HAP-1 (cell line): ENCODE measurements around the gene SNX7.

Source experiments
- DNase-seq, 2 experiments: peaks; one replicate each; pipeline ENCODE4 v3.0.0-alpha.2; 2016 to 2020; ENCODE audit warnings: low spot score in 2 of 2
- H3K27me3 ChIP-seq: fragments of 250-450 bp; sonication (Bioruptor Pico); 2 replicates; pipeline ENCODE4 v1.5.1; 2020; ENCODE audit warnings: low read depth, mild to moderate bottlenecking, moderate library complexity
- H3K36me3 ChIP-seq: fragments of 250-450 bp; sonication (Bioruptor Pico); replicated peaks from 2 replicates; pipeline ENCODE4 v1.5.1; 2020; ENCODE audit warnings: mild to moderate bottlenecking
- H3K4me1 ChIP-seq: fragments of 250-450 bp; sonication (Bioruptor Pico); 2 replicates; pipeline ENCODE4 v1.5.1; 2020; ENCODE audit warnings: mild to moderate bottlenecking
- H3K4me3 ChIP-seq: fragments of 250-450 bp; sonication (Bioruptor Pico); 2 replicates; pipeline ENCODE4 v1.5.1; 2020; ENCODE audit warnings: mild to moderate bottlenecking, moderate library complexity
- H3K9me3 ChIP-seq: fragments of 250-450 bp; sonication (Bioruptor Pico); 2 replicates; pipeline ENCODE4 v1.5.1; 2020; ENCODE audit warnings: mild to moderate bottlenecking, moderate library complexity
- in situ Hi-C: fragments of 300-500 bp; cut with MboI; formaldehyde crosslinking; loops from 3 replicates; pipeline ENCODE4 v1.14.3; 2020; ENCODE audit warnings: low sequenced_read_pairs, inconsistent platforms, mixed read lengths

Gene SNX7

GRCh38 chr1:98661544-98662355, at the start of gene SNX7:
TSS of gene SNX7 (plus strand) at chr1:98661721. CDS start at chr1:98661732, 11 bp downstream.
- H3K4me3 ChIP-seq: peak within 1 kb of the TSS; percentile 50

DNA sequence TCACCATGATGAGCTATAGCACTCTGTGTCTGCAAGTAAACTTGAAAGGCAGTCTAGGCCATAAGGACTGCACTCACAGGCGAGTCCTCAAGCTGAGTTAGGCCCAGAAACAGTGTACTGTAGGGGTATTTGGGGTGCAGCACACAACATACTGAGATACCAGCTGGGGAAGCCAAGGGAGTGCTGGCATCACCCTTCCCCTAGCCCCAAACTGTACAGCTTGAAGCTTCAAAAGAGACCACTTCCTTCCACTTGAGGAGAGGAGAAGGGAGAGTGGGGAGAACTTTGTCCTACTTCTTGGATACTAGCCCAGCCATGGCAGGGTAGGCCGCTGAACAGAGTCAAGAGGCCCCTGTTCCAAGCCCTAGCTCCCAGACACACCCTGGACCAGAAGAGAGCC, 24.2 kb upstream of the SNX7 start:
- no peaks in the 10 kb centered on the region for H3K36me3 ChIP-seq
- no peaks in the 10 kb centered on the region for H3K9me3 ChIP-seq
- in situ Hi-C loops: no loop called here
- H3K27me3 ChIP-seq: peaks cover 8% of the 10 kb centered on the region; the same call in 1 of the 2 replicates
- H3K4me1 ChIP-seq: no peaks in the 10 kb centered on the region
- no peak overlapping the region for H3K4me3 ChIP-seq
- no peak for DNase-seq

More at GRCh38 chr1:98661544-98662355, at the start of gene SNX7:
- in situ Hi-C loops: no loop called here
- H3K4me1 ChIP-seq: no peaks in the 10 kb centered on the region
- H3K9me3 ChIP-seq: no peaks in the 10 kb centered on the region
- DNase-seq: peak; percentile 51 to 84
- no peaks in the 10 kb centered on the region for H3K27me3 ChIP-seq
- no peaks in the 10 kb centered on the region for H3K36me3 ChIP-seq

GRCh38 chr1:98638185-98638584, 23.3 kb upstream of the SNX7 start:
- peaks cover 8% of the 10 kb centered on the region; the same call in 1 of the 2 replicates for H3K27me3 ChIP-seq
- in situ Hi-C loops: no loop called here
- H3K36me3 ChIP-seq: no peaks in the 10 kb centered on the region
- DNase-seq: no peak
- H3K4me1 ChIP-seq: no peaks in the 10 kb centered on the region
- no peaks in the 10 kb centered on the region for H3K9me3 ChIP-seq
- H3K4me3 ChIP-seq: no peak overlapping the region

- no peaks in the 10 kb centered on the region for H3K9me3 ChIP-seq
- no peak for DNase-seq
- no peaks in the 10 kb centered on the region for H3K4me1 ChIP-seq
- H3K36me3 ChIP-seq: no peaks in the 10 kb centered on the region
- H3K27me3 ChIP-seq: 0 out of 2 replicates have a peak, but pooled peaks cover 4% of the 10 kb centered on the region
- in situ Hi-C loops: no loop called here
- H3K4me3 ChIP-seq: no peak overlapping the region
These were observed 17.0 kb upstream of the SNX7 start for GRCh38 chr1:98644510-98644909.

DNA sequence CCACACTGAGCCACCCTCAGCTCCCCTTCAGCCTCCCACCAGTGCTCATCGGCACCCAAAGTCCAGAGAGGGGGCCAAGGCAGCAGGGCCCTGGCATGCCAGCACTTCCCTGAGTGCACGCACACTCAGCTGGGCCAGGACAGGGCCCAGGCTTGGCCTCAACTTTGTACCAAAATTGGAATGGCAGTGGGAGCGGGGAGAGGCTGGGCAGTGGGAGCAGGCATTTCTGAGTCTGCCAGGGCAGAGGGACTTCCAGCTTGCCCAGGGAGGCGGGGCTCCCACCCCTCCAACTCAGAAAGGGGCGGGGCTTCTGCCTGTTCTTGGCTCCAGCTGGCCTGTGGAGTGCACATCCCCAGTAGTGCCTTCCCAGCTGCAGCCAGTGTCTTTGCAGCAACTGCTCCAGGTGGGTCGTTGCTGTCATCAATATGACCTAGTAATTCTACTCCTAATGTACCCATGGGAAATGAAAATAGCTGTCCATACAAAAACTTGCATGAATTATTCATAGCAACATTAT, 10.3 kb upstream of the SNX7 start:
- H3K4me3 ChIP-seq: no peak overlapping the region
- H3K9me3 ChIP-seq: no peaks in the 10 kb centered on the region; the same call in 1 of the 2 replicates
- no peaks in the 10 kb centered on the region for H3K36me3 ChIP-seq
- H3K4me1 ChIP-seq: no peaks in the 10 kb centered on the region
- DNase-seq: peak in 1 of 2 experiments; percentile 23
- in situ Hi-C loops: no loop called here
- no peaks in the 10 kb centered on the region for H3K27me3 ChIP-seq

DNA sequence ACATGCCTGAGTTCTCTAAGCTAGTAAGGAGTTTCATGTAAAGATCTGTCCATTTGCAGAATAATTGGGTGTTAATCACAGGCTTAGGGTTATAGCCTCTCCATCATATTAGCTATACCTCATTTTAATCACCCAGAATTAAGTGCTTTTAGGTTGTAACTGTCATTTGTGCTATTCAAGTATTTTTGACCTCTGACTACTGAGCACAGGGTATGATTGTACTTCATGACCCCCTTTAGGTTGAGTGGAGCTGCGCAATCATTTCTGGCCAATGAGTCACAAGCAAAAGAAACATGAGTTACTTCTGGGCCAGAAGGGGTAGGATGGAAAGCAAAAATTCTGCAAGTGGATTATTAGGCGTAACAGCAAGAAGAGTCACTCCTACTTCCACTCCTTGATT, 8.4 kb upstream of the SNX7 start:
- Histone ChIP-seq H3K9me3 (no peaks in the 10 kb centered on the region; the same call in 1 of the 2 replicates), H3K4me3 (no peak overlapping the region), H3K36me3 (no peaks in the 10 kb centered on the region), H3K27me3 (no peaks in the 10 kb centered on the region), H3K4me1 (no peaks in the 10 kb centered on the region)
- in situ Hi-C loops: no loop called here
- DNase-seq: no peak

- Histone ChIP-seq H3K9me3 (no peaks in the 10 kb centered on the region), H3K36me3 (no peaks in the 10 kb centered on the region), H3K4me3 (no peak overlapping the region), H3K27me3 (no peaks in the 10 kb centered on the region), H3K4me1 (no peaks in the 10 kb centered on the region)
- in situ Hi-C loops: no loop called here
- no peak for DNase-seq
These were observed 1.6 kb upstream of the SNX7 start for GRCh38 chr1:98659879-98660278.

DNA sequence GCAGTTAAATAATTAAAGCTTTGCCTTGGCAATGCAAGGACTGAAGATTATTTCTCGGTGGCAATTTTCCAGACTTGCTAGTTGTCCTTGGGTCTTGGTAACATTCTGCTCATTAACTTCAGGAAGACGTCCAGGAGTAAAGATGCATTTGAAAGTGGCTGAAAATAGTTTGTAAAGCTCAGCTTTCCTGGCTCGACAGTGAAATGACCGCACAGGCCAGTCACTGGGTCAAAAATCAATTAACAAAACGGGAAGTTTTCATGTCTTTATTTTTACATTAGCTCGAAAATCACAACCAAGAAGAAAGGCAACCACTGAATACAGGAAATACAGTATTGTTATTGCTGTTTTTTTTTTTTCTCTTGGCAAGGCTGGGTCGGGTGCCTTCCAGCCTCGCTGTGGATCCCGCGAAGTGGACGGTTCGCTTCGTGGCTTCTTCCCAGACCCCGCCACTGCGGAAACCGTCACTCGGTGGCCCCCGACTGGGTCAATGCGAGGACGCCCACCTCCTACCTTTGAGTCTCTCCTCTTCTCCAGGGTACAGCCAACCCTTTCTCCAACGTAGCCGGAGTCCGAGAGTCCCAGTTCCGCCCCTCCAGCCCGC, 479 bp upstream of the SNX7 start:
- Histone ChIP-seq H3K4me3 (peak overlapping the region; percentile 50), H3K9me3 (no peaks in the 10 kb centered on the region), H3K27me3 (no peaks in the 10 kb centered on the region), H3K36me3 (no peaks in the 10 kb centered on the region), H3K4me1 (no peaks in the 10 kb centered on the region)
- no peak for DNase-seq
- in situ Hi-C loops: no loop called here

DNA sequence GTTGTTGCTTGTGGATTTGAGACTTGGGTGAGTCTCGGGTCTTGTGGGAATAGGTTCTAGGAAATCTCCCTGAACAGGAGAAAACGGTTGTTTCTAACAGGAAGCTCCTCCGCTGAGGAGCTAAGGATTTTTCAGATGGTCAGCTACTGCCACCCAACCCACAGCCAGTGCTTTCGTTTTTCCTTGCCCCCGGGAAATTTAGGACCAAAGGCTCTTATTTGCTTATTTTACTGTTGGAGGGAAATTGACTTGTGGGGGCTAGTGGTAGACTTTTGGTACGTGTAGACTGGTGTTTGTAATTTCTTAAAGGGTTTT, 792 bp downstream of the SNX7 start:
- no peaks in the 10 kb centered on the region for H3K27me3 ChIP-seq
- DNase-seq: no peak
- H3K9me3 ChIP-seq: no peaks in the 10 kb centered on the region
- in situ Hi-C loops: no loop called here
- no peaks in the 10 kb centered on the region for H3K36me3 ChIP-seq
- H3K4me3 ChIP-seq: peak overlapping the region; percentile 50
- H3K4me1 ChIP-seq: no peaks in the 10 kb centered on the region

DNA sequence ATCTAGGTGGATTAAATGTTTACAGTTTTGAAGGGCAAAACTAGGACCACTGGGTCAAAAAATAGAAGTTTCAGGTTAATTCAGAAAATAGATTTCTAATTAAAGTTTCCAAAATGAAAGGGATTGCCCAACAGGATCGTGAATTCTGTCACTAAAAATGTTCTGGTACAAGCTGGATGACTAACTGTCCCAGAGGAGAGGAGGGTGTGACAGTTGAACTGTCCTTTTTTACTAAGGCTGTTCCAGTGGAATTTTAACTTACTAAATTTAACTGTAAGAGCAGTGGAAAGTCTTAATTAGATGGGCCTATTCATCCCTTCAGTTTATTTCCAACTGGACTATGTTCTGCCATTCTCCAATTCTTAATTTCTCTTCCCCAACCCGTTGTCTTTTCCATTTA, 7.2 kb downstream of the SNX7 start:
- in situ Hi-C loops: no loop called here
- H3K36me3 ChIP-seq: no peaks in the 10 kb centered on the region
- no peak overlapping the region for H3K4me3 ChIP-seq
- no peaks in the 10 kb centered on the region for H3K9me3 ChIP-seq
- peaks cover 8% of the 10 kb centered on the region for H3K4me1 ChIP-seq
- DNase-seq: no peak
- no peaks in the 10 kb centered on the region for H3K27me3 ChIP-seq

- no peaks in the 10 kb centered on the region for H3K27me3 ChIP-seq
- no peak for DNase-seq
- no peak overlapping the region for H3K4me3 ChIP-seq
- in situ Hi-C loops: no loop called here
- no peaks in the 10 kb centered on the region for H3K36me3 ChIP-seq
- H3K4me1 ChIP-seq: peaks cover 16% of the 10 kb centered on the region
- no peaks in the 10 kb centered on the region for H3K9me3 ChIP-seq
These were observed 8.1 kb downstream of the SNX7 start for GRCh38 chr1:98669355-98670296.

DNA sequence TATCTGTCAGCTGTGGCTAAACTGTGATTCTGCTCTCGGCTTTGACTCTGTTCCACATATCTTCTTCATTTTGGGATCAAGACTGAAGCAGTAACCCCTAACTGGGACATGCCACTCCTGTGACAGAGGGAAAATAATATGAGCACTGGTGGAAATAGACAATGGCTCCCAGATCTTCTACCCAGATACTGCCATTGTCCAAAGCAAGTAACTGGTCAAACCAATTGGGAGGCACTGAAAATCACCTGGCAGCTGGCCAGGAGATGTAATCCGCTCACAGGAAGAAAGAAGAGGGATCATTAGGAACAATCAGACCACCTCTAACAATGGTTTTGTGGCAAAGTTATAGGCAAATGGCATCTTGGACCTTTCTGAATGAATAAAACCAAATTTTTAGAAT, 10.7 kb downstream of the SNX7 start:
- Histone ChIP-seq H3K4me3 (no peak overlapping the region), H3K27me3 (no peaks in the 10 kb centered on the region), H3K9me3 (no peaks in the 10 kb centered on the region), H3K36me3 (no peaks in the 10 kb centered on the region), H3K4me1 (peaks cover 42% of the 10 kb centered on the region)
- in situ Hi-C loops: no loop called here
- DNase-seq: peak; percentile 79 to 83

DNA sequence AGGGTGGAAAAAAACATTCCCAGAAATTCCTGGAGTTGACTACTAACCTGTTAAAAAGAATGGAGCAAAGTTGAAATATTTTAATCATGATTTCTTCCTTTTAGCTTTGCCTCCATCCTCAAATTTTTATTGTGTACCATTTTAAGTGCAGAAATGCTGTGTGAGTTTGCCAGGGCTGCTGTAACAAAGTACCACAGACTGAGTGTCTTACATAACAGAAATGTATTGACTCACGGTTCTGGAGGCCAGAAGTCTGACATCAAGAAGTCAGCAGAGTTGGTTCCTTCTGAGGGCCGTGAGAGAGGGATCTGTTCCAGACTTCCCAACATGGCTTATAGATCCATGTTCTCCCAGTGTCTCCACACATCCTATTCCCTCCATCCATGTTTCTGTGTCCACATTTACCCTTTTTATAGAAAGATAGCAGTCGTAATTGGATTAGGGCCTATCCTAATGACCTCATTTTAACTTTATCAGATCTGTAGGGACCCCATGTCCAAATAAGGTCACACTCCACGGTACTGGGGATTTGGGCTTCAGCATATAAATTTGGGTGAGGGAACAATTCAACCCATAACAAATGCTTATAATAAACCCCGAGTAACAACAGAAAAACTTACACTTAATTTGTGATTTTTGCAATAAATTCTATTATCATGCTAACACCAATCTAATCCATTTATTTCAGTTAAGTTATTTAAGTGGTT, 12.7 kb downstream of the SNX7 start:
- H3K36me3 ChIP-seq: no peaks in the 10 kb centered on the region
- peaks cover 42% of the 10 kb centered on the region for H3K4me1 ChIP-seq
- no peak overlapping the region for H3K4me3 ChIP-seq
- no peaks in the 10 kb centered on the region for H3K27me3 ChIP-seq
- in situ Hi-C loops: no loop called here
- peak; percentile 55 to 81 for DNase-seq
- H3K9me3 ChIP-seq: no peaks in the 10 kb centered on the region
